Fibroblast of lung (primary cell): ENCODE results near the gene GAB2. TPM values are rescaled to one million over a fixed set of nuclear protein-coding genes. Genes with fewer than 3 reads are reported as not detected.

Source experiments
- DNase-seq, 2 donors: peaks; one replicate each; pipeline versions ENCODE4 v3.0.0 to v3.0.0-alpha.2; 2010; ENCODE audit warnings: low read depth in 2 of 2
- H2AFZ ChIP-seq: 2 replicates; pipeline ENCODE4 v1.5.1; 2012; ENCODE audit warnings: low read length, control low read depth, inconsistent platforms
- H3K27ac ChIP-seq: 2 replicates; pipeline ENCODE4 v1.5.1; 2011; ENCODE audit warnings: low read length, control low read depth; ENCODE audit not compliant: insufficient read depth
- H3K27me3 ChIP-seq: 2 replicates; pipeline ENCODE4 v1.5.1; 2011; ENCODE audit warnings: mild to moderate bottlenecking, low read length; ENCODE audit not compliant: control insufficient read depth, insufficient read depth
- H3K36me3 ChIP-seq: 2 replicates; pipeline ENCODE4 v1.5.1; 2011; ENCODE audit warnings: low read length; ENCODE audit not compliant: control insufficient read depth, insufficient read depth
- H3K4me1 ChIP-seq: 2 replicates; pipeline ENCODE4 v1.5.1; 2011; ENCODE audit warnings: low read length; ENCODE audit not compliant: control insufficient read depth, insufficient read depth; ENCODE audit errors: extremely low read depth
- H3K4me2 ChIP-seq: 2 replicates; pipeline ENCODE4 v1.5.1; 2011; ENCODE audit warnings: low read length, control low read depth; ENCODE audit not compliant: insufficient read depth; ENCODE audit errors: extremely low read depth
- H3K4me3 ChIP-seq, 4 experiments: fragments of 200-600 bp in 1 of 4; sonication (generic) in 1 of 4; replicated peaks in 1 of 4; 2 replicates each; pipeline ENCODE4 v1.5.1; 2011 to 2016; ENCODE audit warnings: low read length in 4 of 4, low read depth in 3 of 4, mild to moderate bottlenecking in 3 of 4, control low read depth in 2 of 4, inconsistent platforms in 1 of 4, mixed read lengths in 1 of 4; ENCODE audit not compliant: insufficient read depth in 1 of 4; ENCODE audit errors: control extremely low read depth in 1 of 4
- H3K79me2 ChIP-seq: 2 replicates; pipeline ENCODE4 v1.5.1; 2012; ENCODE audit warnings: mild to moderate bottlenecking, low read length, inconsistent platforms; ENCODE audit not compliant: control insufficient read depth, insufficient read depth
- H3K9ac ChIP-seq: 2 replicates; pipeline ENCODE4 v1.5.1; 2011; ENCODE audit warnings: mild to moderate bottlenecking, low read length, control low read depth; ENCODE audit not compliant: insufficient read depth
- H3K9me3 ChIP-seq: 2 replicates; pipeline ENCODE4 v1.5.1; 2012; ENCODE audit warnings: low read depth, low read length; ENCODE audit not compliant: control insufficient read depth, insufficient read depth
- H4K20me1 ChIP-seq: 2 replicates; pipeline ENCODE4 v1.5.1; 2011; ENCODE audit warnings: low read length; ENCODE audit not compliant: control insufficient read depth, insufficient read depth; ENCODE audit errors: extremely low read depth
- CTCF ChIP-seq, 2 donors: IDR thresholded peaks in 1 of 2; conservative IDR thresholded peaks in 1 of 2; 1 replicate in 1 of 2; 2 replicates in 1 of 2; pipeline ENCODE4 v1.5.1; 2011 to 2012; ENCODE audit warnings: low read length in 2 of 2, control low read depth in 1 of 2, inconsistent platforms in 1 of 2, low read depth in 1 of 2, mild to moderate bottlenecking in 1 of 2
- EZH2 ChIP-seq: IDR thresholded peaks from 2 replicates; pipeline ENCODE4 v1.5.1; 2012; ENCODE audit warnings: low read length, control low read depth, mild to moderate bottlenecking; ENCODE audit errors: missing control alignments
- polyA plus RNA-seq, 2 donors: library from polyadenylated mRNA; depleted of rRNA in 1 of 2; stranded (reverse) in 1 of 2; unstranded in 1 of 2; fragments of >200 nt; gene quantifications; 2 replicates each; pipeline ENCODE4 v1.2.1, GENCODE V29; 2011 to 2012; ENCODE audit warnings: missing spikeins in 1 of 2
- total RNA-seq: library from RNA; depleted of rRNA; stranded (reverse); fragments of >200 nt; gene quantifications from 2 replicates; pipeline ENCODE4 v1.2.1, GENCODE V29; 2014

GAB2 gene
- total and polyA plus RNA-seq, 2 donors (not counting 1 experiment from before 2014, with no cell fraction given): 7.1 to 14.0 TPM

GRCh38 chr11:78390809-78391208 is 26.8 kb downstream of the GAB2 start:
- H3K4me2 ChIP-seq: no peak overlapping the region
- no peak overlapping the region for H2AFZ ChIP-seq
- no peaks in the 10 kb centered on the region for H4K20me1 ChIP-seq
- H3K36me3 ChIP-seq: no peaks in the 10 kb centered on the region
- H3K27ac ChIP-seq: no peak overlapping the region
- no peak overlapping the region for H3K9ac ChIP-seq
- H3K27me3 ChIP-seq: no peaks in the 10 kb centered on the region
- no peaks in the 10 kb centered on the region for H3K4me1 ChIP-seq
- DNase-seq: no peak
- no peaks in the 10 kb centered on the region for H3K79me2 ChIP-seq
- H3K4me3 ChIP-seq: no peak overlapping the region
- TF ChIP-seq EZH2 (no peak), CTCF (conservative IDR thresholded peaks at IDR 0.05 in 1 of 2, IDR thresholded peaks at IDR 0.05 in 1 of 2; ENCODE audit: low read depth in 1 of 2, low read length in 2 of 2) (no peak)
- no peaks in the 10 kb centered on the region for H3K9me3 ChIP-seq

- TF ChIP-seq EZH2: no peak
- TF ChIP-seq CTCF (conservative IDR thresholded peaks at IDR 0.05 in 1 of 2, IDR thresholded peaks at IDR 0.05 in 1 of 2; ENCODE audit: low read depth in 1 of 2, low read length in 2 of 2): no peak
- no peaks in the 10 kb centered on the region for H3K27me3 ChIP-seq
- H3K9me3 ChIP-seq: no peaks in the 10 kb centered on the region
- H3K79me2 ChIP-seq: no peaks in the 10 kb centered on the region
- H3K9ac ChIP-seq: no peak overlapping the region
- H3K4me3 ChIP-seq: no peak overlapping the region
- no peak overlapping the region for H3K4me2 ChIP-seq
- DNase-seq: no peak
- no peak overlapping the region for H3K27ac ChIP-seq
- H2AFZ ChIP-seq: no peak overlapping the region
- H3K4me1 ChIP-seq: no peaks in the 10 kb centered on the region
- H4K20me1 ChIP-seq: no peaks in the 10 kb centered on the region
- no peaks in the 10 kb centered on the region for H3K36me3 ChIP-seq
Measured at GRCh38 chr11:78386215-78386941, 31.2 kb downstream of the GAB2 start.

- Histone ChIP-seq H3K9me3 (no peaks in the 10 kb centered on the region), H3K4me1 (no peaks in the 10 kb centered on the region), H2AFZ (no peak overlapping the region), H3K9ac (no peak overlapping the region), H3K79me2 (no peaks in the 10 kb centered on the region), H3K27me3 (no peaks in the 10 kb centered on the region), H4K20me1 (no peaks in the 10 kb centered on the region), H3K27ac (no peak overlapping the region), H3K4me3 (no peak overlapping the region), H3K4me2 (no peak overlapping the region), H3K36me3 (no peaks in the 10 kb centered on the region)
- TF ChIP-seq CTCF (conservative IDR thresholded peaks at IDR 0.05 in 1 of 2, IDR thresholded peaks at IDR 0.05 in 1 of 2; ENCODE audit: low read depth in 1 of 2, low read length in 2 of 2) (no peak), EZH2 (no peak)
- DNase-seq: no peak
Measured at GRCh38 chr11:78385205-78385604, 32.4 kb downstream of the GAB2 start.
